Smooth muscle cell (in vitro differentiated cells): ENCODE results near the gene ERG28. TPM values are rescaled to one million over a fixed set of nuclear protein-coding genes. Genes with fewer than 3 reads are reported as not detected.

Source experiments
- DNase-seq: peaks from one replicate; lab custom pipeline; 2025; ENCODE audit not compliant: unreplicated experiment; lab: John Stamatoyannopoulos, UW
- H2AFZ ChIP-seq: fragments of 200-600 bp; sonication (generic); 2 replicates; pipeline ENCODE4 v1.6.0; 2016; ENCODE audit warnings: antibody characterized with exemption, low read depth, mild to moderate bottlenecking
- H3F3A ChIP-seq: fragments of 200-600 bp; sonication (generic); 2 replicates; pipeline ENCODE4 v1.6.0; 2017; ENCODE audit warnings: antibody characterized with exemption, low read depth
- H3K27ac ChIP-seq: fragments of 200-600 bp; sonication (generic); 2 replicates; pipeline ENCODE4 v1.5.1; 2016; ENCODE audit warnings: low read depth, mild to moderate bottlenecking
- H3K27me3 ChIP-seq: fragments of 200-600 bp; sonication (generic); 2 replicates; pipeline ENCODE4 v1.6.1; 2016; ENCODE audit warnings: low read depth, mild to moderate bottlenecking
- H3K36me3 ChIP-seq: fragments of 200-600 bp; sonication (generic); 2 replicates; pipeline ENCODE4 v1.5.1; 2016; ENCODE audit warnings: low read depth
- H3K4me1 ChIP-seq: fragments of 200-600 bp; sonication (generic); 2 replicates; pipeline ENCODE4 v1.5.1; 2016; ENCODE audit warnings: low read depth
- H3K4me2 ChIP-seq: fragments of 200-600 bp; sonication (generic); 2 replicates; pipeline ENCODE4 v1.6.0; 2016; ENCODE audit warnings: mild to moderate bottlenecking
- H3K4me3 ChIP-seq: fragments of 200-600 bp; sonication (generic); 2 replicates; pipeline ENCODE4 v1.5.1; 2016; ENCODE audit warnings: mild to moderate bottlenecking
- H3K79me2 ChIP-seq: fragments of 200-600 bp; sonication (generic); 2 replicates; pipeline ENCODE4 v1.6.0; 2016; ENCODE audit warnings: low read depth, mild to moderate bottlenecking
- H3K9ac ChIP-seq: fragments of 200-600 bp; sonication (generic); 2 replicates; pipeline ENCODE4 v1.6.0; 2016; ENCODE audit warnings: low read depth
- H3K9me3 ChIP-seq: fragments of 200-600 bp; sonication (generic); replicated peaks from 2 replicates; pipeline ENCODE4 v1.5.1; 2016; ENCODE audit warnings: low read depth
- H4K20me1 ChIP-seq: fragments of 200-600 bp; sonication (generic); 2 replicates; pipeline ENCODE4 v1.6.0; 2016; ENCODE audit warnings: low read depth
- WGBS: methylation state at CpG from one replicate; pipeline ENCODE4 v1.1.7; 2016; ENCODE audit warnings: low lambda C conversion rate; 5-methylcytosine and 5-hydroxymethylcytosine counted together
- polyA plus RNA-seq: library from polyadenylated mRNA; unstranded; fragments of >200 nt; fragmentation: Nextera tagmentation; extraction: Ambion mirVana; gene quantifications from 2 replicates; pipeline ENCODE4 v1.2.1, GENCODE V29; 2016
- total RNA-seq: library from RNA; depleted of rRNA; stranded (reverse); fragments of >200 nt; gene quantifications from 2 replicates; pipeline ENCODE4 v1.2.3, GENCODE V29; 2014
- TF ChIP-seq, protein P1 (sequence below): fragments of 200-600 bp; sonication (generic); IDR thresholded peaks from 2 replicates; pipeline ENCODE4 v1.5.1; 2017; ENCODE audit warnings: borderline replicate concordance, mild to moderate bottlenecking, antibody characterized with exemption; ENCODE audit not compliant: insufficient read depth, poor library complexity, severe bottlenecking

The ERG28 gene
- total and polyA plus RNA-seq, 2 experiments from 2014 or later = 35.0 to 44.9 TPM

DNA sequence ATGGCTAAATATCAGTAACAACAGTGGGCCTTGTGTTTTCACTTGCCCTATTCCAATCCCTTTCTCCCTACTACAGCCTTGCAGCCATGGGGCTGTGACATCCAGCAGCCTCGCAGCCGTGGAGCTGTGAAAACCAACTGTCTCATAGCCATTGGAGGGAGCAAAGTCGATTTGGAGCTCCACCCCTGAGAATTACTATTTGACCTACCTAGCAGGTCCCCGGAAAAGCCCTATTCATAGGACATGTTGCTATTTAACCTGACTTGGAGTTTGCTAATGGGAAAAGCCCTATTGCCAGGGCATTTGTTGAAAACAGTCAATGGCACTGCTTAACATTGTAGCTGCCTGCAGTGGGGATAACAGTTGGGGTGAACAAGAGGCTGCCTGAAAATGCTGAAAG, 33.3 kb downstream of the ERG28 start:
- Histone ChIP-seq H3K27ac (no peak overlapping the region), H3K36me3 (no peaks in the 10 kb centered on the region), H3K4me2 (no peak overlapping the region), H3K27me3 (no peaks in the 10 kb centered on the region), H4K20me1 (no peaks in the 10 kb centered on the region), H3K4me3 (no peak overlapping the region), H3F3A (no peaks in the 10 kb centered on the region), H3K79me2 (no peaks in the 10 kb centered on the region), H3K9me3 (no peaks in the 10 kb centered on the region), H2AFZ (no peak overlapping the region), H3K9ac (no peak overlapping the region), H3K4me1 (peaks cover 14% of the 10 kb centered on the region)
- WGBS = 88% methylated on average over 4 of the region's 4 CpGs
- DNase-seq = no peak
- TF ChIP-seq, protein P1, sequence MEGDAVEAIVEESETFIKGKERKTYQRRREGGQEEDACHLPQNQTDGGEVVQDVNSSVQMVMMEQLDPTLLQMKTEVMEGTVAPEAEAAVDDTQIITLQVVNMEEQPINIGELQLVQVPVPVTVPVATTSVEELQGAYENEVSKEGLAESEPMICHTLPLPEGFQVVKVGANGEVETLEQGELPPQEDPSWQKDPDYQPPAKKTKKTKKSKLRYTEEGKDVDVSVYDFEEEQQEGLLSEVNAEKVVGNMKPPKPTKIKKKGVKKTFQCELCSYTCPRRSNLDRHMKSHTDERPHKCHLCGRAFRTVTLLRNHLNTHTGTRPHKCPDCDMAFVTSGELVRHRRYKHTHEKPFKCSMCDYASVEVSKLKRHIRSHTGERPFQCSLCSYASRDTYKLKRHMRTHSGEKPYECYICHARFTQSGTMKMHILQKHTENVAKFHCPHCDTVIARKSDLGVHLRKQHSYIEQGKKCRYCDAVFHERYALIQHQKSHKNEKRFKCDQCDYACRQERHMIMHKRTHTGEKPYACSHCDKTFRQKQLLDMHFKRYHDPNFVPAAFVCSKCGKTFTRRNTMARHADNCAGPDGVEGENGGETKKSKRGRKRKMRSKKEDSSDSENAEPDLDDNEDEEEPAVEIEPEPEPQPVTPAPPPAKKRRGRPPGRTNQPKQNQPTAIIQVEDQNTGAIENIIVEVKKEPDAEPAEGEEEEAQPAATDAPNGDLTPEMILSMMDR = no peak

DNA sequence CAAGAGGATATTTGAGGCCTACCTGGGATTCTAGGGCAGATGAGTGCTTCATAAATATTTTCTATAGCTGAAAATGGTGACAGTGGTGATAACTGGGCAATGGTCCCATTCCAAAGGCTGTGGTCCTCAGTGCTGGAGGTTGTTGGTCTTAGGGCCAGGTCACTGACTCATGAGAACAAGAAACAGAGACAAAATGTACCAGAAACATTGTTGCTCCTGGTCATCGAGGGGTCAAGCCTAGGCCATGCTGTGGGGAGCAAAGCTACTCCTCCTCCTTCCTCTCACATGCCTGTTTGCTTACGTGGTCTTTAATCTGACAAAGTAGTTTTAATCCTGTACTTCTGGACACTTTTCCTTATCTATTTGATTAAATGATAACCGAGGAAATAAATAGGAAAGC, 33.8 kb downstream of the ERG28 start:
- no peak overlapping the region for H3K4me3 ChIP-seq
- H3K79me2 ChIP-seq = no peaks in the 10 kb centered on the region
- no peaks in the 10 kb centered on the region for H3K9me3 ChIP-seq
- no peaks in the 10 kb centered on the region for H4K20me1 ChIP-seq
- H3K4me2 ChIP-seq = no peak overlapping the region
- H3K27ac ChIP-seq = no peak overlapping the region
- WGBS = 73% methylated on average over 3 of the region's 3 CpGs
- H3K9ac ChIP-seq = no peak overlapping the region
- H2AFZ ChIP-seq = no peak overlapping the region
- no peaks in the 10 kb centered on the region for H3F3A ChIP-seq
- no peaks in the 10 kb centered on the region for H3K36me3 ChIP-seq
- no peaks in the 10 kb centered on the region for H3K27me3 ChIP-seq
- TF ChIP-seq, protein P1 = no peak
- H3K4me1 ChIP-seq = peaks cover 13% of the 10 kb centered on the region
- no peak for DNase-seq

DNA sequence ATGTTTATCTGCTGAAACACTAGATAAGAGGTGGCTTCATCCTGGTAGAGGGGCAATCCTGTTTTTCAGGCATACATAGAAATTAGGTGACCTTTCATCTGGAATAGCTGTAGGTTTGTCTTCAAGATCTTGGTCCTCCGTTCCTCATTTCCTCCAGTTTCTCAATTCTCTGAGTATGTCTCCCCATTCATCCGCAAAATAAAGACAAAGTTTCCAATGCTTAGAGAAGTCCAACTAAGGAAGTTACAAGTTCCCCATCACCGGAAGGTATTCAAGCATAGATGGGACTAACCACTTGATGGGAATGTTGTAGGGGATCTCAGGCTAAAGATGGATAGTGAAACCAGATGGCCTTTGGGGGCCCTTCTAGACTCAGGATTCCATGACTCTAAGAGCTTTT, 34.3 kb downstream of the ERG28 start:
- WGBS = 100% methylated on average over 3 of the region's 3 CpGs

DNA sequence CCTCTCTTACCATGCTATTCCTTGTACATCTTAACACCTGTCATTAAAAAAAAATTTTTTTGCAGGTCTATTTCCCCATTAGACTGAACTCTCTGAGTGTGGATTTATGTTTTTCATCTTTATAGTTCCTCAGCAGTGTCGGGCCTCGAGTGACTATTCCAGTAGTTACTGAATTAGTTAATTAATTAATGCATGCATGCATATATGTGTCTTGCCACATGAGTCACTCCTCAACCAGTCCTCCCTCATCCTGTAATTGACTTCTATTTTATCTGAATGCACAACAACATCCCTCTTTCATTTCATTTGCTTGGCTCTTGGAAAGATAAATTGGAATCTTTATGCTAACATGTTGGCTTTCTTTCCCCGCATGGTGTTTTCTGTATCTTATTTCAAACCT, 35.6 kb downstream of the ERG28 start:
- H3K4me3 ChIP-seq = no peak overlapping the region
- H2AFZ ChIP-seq = no peak overlapping the region
- H3K27ac ChIP-seq = no peak overlapping the region
- H4K20me1 ChIP-seq = no peaks in the 10 kb centered on the region
- no peaks in the 10 kb centered on the region for H3F3A ChIP-seq
- H3K4me2 ChIP-seq = no peak overlapping the region
- no peaks in the 10 kb centered on the region for H3K27me3 ChIP-seq
- H3K9me3 ChIP-seq = no peaks in the 10 kb centered on the region
- no peak overlapping the region for H3K9ac ChIP-seq
- no peaks in the 10 kb centered on the region for H3K4me1 ChIP-seq
- no peaks in the 10 kb centered on the region for H3K79me2 ChIP-seq
- 96% methylated on average over 3 of the region's 3 CpGs for WGBS
- H3K36me3 ChIP-seq = no peaks in the 10 kb centered on the region
- no peak for DNase-seq
- TF ChIP-seq, protein P1 = no peak

More for the DNA sequence above, 34.3 kb downstream of the ERG28 start:
- TF ChIP-seq, protein P1 = no peak
- H4K20me1 ChIP-seq = no peaks in the 10 kb centered on the region
- no peak overlapping the region for H3K4me2 ChIP-seq
- H3K9ac ChIP-seq = no peak overlapping the region
- H3K27ac ChIP-seq = no peak overlapping the region
- no peaks in the 10 kb centered on the region for H3K27me3 ChIP-seq
- H3K9me3 ChIP-seq = no peaks in the 10 kb centered on the region
- H2AFZ ChIP-seq = no peak overlapping the region
- H3K4me1 ChIP-seq = peaks cover 8% of the 10 kb centered on the region
- H3F3A ChIP-seq = no peaks in the 10 kb centered on the region
- H3K4me3 ChIP-seq = no peak overlapping the region
- no peaks in the 10 kb centered on the region for H3K36me3 ChIP-seq
- DNase-seq = no peak
- H3K79me2 ChIP-seq = no peaks in the 10 kb centered on the region
